ENCODE data around the gene DEUP1. TPM values are rescaled to one million over a fixed set of nuclear protein-coding genes. Genes with fewer than 3 reads are reported as not detected.

DEUP1 gene
- total and polyA plus RNA-seq, 9 of the 15 experiments (the other 6 are each of a cell fraction or from before 2014, with no cell fraction given), result 1.4 to 10.9 (median 9.3) TPM

DNA sequence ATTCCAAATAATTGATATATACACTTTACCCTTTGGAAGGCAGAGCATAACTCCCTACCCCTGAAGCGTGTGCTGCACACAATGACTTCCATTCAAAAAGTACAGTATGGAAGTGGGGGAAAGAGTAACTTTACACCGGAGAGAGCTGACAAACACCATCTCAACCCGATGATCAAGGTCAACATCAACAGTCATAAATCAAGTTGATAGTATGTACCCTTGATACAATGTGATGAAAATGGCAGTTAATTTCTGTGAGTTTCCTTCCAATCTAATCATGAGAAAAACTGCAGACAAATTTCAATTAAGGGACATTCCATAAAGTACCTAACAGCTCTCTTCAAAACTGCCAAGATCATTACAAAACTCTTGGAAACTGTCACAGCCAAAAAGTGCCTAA, 6.0 kb upstream of the DEUP1 start (continued):
- TF ChIP-seq TRIM28 (IDR thresholded peaks at IDR 0.05), result no peak
- no peak for TF ChIP-seq NFATC3 (IDR thresholded peaks at IDR 0.05)
- no peak for TF ChIP-seq ASH1L (IDR thresholded peaks at IDR 0.05; ENCODE audit: borderline replicate concordance, low read depth, partially characterized antibody)
- TF ChIP-seq CBX1 (IDR thresholded peaks at IDR 0.05; ENCODE audit: low read depth), result no peak

DNA sequence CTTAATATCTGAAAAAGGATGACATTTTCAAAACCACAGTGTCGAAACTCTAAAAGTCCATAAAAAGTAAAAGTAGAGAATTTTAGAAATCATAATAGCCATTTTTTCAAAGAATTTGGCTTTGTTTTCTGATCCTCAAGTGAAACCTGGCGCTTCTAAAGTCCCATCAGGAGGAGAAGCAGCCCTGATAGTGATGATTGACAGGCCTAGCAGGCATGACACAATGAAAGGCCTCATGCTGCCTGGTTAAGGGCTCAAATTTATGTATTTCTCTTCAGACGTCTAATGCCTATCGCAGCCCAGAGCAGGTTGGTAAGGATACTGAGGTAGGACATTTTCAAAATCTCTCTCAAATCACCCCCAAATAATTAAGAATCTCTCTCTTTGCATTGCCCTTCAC, 3.9 kb upstream of the DEUP1 start:
- intact Hi-C loops (cut with micrococcal nuclease), result no loop called here
- FAIRE-seq (no peak), ATAC-seq (no peak), DNase-seq (ENCODE audit: extremely low read depth in 1 of 4, low spot score in 3 of 4) (peak in 2 of 4 experiments; percentile 16 to 40)
- Histone ChIP-seq H3K9me3 (replicated peaks; ENCODE audit: control insufficient read depth, insufficient read depth, low read depth, low read length) (no peaks in the 10 kb centered on the region), H3K27me3 (ENCODE audit: control insufficient read depth in 2 of 2, insufficient read depth in 2 of 2, low read length in 2 of 2) (no peaks in the 10 kb centered on the region), H3K9me1 (ENCODE audit: control insufficient read depth, insufficient read depth, low read length) (no peaks in the 10 kb centered on the region), H3K4me1 (replicated peaks in 1 of 2; ENCODE audit: control insufficient read depth in 2 of 2, insufficient read depth in 2 of 2, low read length in 2 of 2) (peaks cover 6 to 7% of the 10 kb centered on the region in 2 experiments; a peak in 2 of 5 replicates), H3K27ac (ENCODE audit: extremely low read depth, low read depth, low read length) (no peak overlapping the region), H3K79me2 (ENCODE audit: control insufficient read depth, insufficient read depth, low read length) (no peaks in the 10 kb centered on the region), H3K9ac (ENCODE audit: insufficient read depth in 1 of 2, low read depth in 2 of 2, low read length in 2 of 2) (no peak overlapping the region), H3K4me3 (no peak overlapping the region), H2AFZ (ENCODE audit: low read depth, low read length) (peak overlapping the region; percentile 65), H4K20me1 (replicated peaks; ENCODE audit: control insufficient read depth, insufficient read depth, low read length) (no peaks in the 10 kb centered on the region), H3K4me2 (ENCODE audit: insufficient read depth, low read length) (no peak overlapping the region), H3K36me3 (ENCODE audit: control insufficient read depth, insufficient read depth, low read length) (no peaks in the 10 kb centered on the region)
- in situ Hi-C loops (cut with MboI), result no loop called here
- WGBS (ENCODE audit: insufficient coverage, low coverage, missing lambda C conversion rate), result 25% methylated on average over 4 of the region's 4 CpGs
- ChIA-PET POLR2A (interaction anchor here (0.6 to 1.2 kb wide), 3 partner anchors 13 to 615 kb away, joined by 3 to 4 read pairs (median 3); no protein-coding TSS in a partner anchor), CTCF (ENCODE audit: low intra/inter-chr PET ratio) (no interaction called here)
- no TSS peak for BruUV-seq (replicated peaks)
- TF ChIP-seq L3MBTL2 (IDR thresholded peaks at IDR 0.05) (peak; percentile 49; the same call in 1 of the 2 replicates), ATF1 (CRISPR knock-in tag; IDR thresholded peaks at IDR 0.05) (no peak), ATF1 (tag; IDR thresholded peaks at IDR 0.05) (no peak), RFX5 (IDR thresholded peaks at IDR 0.05; ENCODE audit: low read depth, low read length) (no peak)
- TF ChIP-seq, protein P1, sequence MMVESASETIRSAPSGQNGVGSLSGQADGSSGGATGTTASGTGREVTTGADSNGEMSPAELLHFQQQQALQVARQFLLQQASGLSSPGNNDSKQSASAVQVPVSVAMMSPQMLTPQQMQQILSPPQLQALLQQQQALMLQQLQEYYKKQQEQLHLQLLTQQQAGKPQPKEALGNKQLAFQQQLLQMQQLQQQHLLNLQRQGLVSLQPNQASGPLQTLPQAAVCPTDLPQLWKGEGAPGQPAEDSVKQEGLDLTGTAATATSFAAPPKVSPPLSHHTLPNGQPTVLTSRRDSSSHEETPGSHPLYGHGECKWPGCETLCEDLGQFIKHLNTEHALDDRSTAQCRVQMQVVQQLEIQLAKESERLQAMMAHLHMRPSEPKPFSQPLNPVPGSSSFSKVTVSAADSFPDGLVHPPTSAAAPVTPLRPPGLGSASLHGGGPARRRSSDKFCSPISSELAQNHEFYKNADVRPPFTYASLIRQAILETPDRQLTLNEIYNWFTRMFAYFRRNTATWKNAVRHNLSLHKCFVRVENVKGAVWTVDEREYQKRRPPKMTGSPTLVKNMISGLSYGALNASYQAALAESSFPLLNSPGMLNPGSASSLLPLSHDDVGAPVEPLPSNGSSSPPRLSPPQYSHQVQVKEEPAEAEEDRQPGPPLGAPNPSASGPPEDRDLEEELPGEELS (CRISPR knock-in tag; IDR thresholded peaks at IDR 0.05; ENCODE audit: borderline replicate concordance), result no peak
- TF ChIP-seq, protein P2, sequence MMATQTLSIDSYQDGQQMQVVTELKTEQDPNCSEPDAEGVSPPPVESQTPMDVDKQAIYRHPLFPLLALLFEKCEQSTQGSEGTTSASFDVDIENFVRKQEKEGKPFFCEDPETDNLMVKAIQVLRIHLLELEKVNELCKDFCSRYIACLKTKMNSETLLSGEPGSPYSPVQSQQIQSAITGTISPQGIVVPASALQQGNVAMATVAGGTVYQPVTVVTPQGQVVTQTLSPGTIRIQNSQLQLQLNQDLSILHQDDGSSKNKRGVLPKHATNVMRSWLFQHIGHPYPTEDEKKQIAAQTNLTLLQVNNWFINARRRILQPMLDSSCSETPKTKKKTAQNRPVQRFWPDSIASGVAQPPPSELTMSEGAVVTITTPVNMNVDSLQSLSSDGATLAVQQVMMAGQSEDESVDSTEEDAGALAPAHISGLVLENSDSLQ (IDR thresholded peaks at IDR 0.05), result peak; percentile 97
- TF ChIP-seq, protein P3, sequence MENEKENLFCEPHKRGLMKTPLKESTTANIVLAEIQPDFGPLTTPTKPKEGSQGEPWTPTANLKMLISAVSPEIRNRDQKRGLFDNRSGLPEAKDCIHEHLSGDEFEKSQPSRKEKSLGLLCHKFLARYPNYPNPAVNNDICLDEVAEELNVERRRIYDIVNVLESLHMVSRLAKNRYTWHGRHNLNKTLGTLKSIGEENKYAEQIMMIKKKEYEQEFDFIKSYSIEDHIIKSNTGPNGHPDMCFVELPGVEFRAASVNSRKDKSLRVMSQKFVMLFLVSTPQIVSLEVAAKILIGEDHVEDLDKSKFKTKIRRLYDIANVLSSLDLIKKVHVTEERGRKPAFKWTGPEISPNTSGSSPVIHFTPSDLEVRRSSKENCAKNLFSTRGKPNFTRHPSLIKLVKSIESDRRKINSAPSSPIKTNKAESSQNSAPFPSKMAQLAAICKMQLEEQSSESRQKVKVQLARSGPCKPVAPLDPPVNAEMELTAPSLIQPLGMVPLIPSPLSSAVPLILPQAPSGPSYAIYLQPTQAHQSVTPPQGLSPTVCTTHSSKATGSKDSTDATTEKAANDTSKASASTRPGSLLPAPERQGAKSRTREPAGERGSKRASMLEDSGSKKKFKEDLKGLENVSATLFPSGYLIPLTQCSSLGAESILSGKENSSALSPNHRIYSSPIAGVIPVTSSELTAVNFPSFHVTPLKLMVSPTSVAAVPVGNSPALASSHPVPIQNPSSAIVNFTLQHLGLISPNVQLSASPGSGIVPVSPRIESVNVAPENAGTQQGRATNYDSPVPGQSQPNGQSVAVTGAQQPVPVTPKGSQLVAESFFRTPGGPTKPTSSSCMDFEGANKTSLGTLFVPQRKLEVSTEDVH (IDR thresholded peaks at IDR 0.05; ENCODE audit: low read depth, partially characterized antibody), result no peak
